22Rv1 (cell line): ENCODE data around the gene GALNTL6.

Experiments
- H3K27ac ChIP-seq: fragments of 450-650 bp; 2 replicates; pipeline ENCODE4 v1.5.1; 2017
- CTCF ChIP-seq: fragments of 450-650 bp; IDR thresholded peaks from 2 replicates; pipeline ENCODE4 v1.5.1; 2017; ENCODE audit warnings: mild to moderate bottlenecking
- ZFX ChIP-seq: fragments of 450-650 bp; IDR thresholded peaks from 2 replicates; pipeline ENCODE4 v1.6.1; 2017; ENCODE audit warnings: antibody characterized with exemption, borderline replicate concordance

The GALNTL6 gene

GRCh38 chr4:172035562-172035961, 222.4 kb downstream of the GALNTL6 start:
- TF ChIP-seq CTCF (no peak), ZFX (no peak)
- H3K27ac ChIP-seq = no peak overlapping the region

DNA sequence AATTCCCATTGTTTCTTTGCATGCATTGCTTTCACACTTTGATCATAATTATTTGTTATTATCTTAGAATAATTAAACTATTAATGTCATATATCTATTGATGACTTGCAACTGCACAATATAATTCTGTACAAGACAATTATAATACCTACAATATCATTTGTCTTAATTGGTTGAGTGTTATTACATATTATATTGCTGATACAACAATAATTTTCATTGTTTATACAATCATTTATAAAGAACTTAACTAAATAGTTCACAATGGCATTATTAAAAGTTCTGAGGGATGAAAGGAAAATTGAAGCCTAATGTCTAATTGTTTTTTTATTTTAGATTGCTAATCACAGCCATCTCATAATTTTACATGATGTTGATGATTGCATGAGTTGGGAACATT, 227.6 kb downstream of the GALNTL6 start:
- no peak overlapping the region for H3K27ac ChIP-seq
- no peak for TF ChIP-seq CTCF
- TF ChIP-seq ZFX = no peak

- no peak for TF ChIP-seq CTCF
- TF ChIP-seq ZFX = no peak
- H3K27ac ChIP-seq = no peak overlapping the region
Measured at GRCh38 chr4:172042714-172043114, 229.5 kb downstream of the GALNTL6 start.

DNA sequence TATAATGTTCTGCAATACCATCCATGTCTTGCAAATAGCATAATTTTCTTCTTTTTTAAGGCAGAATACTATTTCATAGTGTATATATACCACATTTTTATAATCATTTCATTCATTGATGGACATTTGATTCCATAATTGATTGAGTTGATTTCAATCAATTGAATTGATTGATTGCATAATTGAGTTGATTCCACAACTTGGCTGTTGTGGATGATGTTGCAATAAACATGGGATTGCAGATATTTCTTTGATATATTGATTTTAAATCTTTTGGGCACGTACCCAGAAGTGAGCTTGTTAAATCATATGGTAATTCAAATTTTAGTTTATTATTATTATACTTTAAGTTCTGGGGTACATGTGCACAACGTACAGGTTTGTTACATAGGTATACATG, 232.8 kb downstream of the GALNTL6 start:
- TF ChIP-seq ZFX (no peak), CTCF (no peak)
- H3K27ac ChIP-seq = no peak overlapping the region

DNA sequence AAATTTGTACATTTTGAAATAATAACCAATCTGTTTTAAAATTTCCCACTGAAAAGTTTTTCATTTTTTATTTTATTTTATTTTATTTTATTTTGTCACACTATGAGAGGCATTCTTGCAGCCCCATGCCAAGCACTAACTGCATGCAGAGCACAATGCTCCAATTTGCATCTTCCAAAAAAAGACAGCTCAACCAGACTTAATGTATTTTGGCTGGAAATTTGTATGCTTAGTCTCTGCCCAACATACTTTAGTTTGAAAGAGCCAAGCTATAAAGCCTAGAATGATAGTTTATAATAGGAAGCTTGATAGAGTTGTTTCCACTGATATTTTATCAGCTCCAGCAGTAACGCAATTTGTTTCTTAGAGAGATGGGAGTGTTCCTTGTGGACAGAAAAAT, 235.5 kb downstream of the GALNTL6 start:
- no peak for TF ChIP-seq CTCF
- no peak overlapping the region for H3K27ac ChIP-seq

DNA sequence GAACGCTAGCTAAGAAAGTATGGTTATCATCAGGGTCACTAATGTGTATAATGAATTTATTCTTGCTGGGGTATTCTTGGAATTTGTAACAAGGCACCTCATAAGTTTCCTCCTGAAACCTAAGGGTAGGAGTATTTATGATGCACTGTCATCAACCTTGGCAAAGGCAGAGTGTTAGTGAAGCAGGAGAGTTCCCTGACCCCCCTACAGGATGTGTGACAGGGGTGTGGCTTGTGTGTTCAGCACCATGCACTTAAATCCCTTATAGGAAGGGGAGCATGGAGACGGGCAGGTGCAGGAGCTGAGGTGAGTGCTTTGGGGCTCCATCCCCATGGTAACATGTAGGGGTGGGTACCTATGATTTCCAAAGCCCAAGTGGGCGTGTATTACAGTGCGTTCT, 237.7 kb downstream of the GALNTL6 start:
- TF ChIP-seq CTCF (no peak), ZFX (no peak)
- no peak overlapping the region for H3K27ac ChIP-seq

GRCh38 chr4:172055046-172055445, 241.8 kb downstream of the GALNTL6 start:
- TF ChIP-seq ZFX (no peak), CTCF (no peak)
- no peak overlapping the region for H3K27ac ChIP-seq
